GM18858 (cell line): ENCODE data around the gene GP9.
"Not testable (repeated sequence)": the region's sequence is repeated elsewhere in the genome, so short reads cannot be mapped to it uniquely, and the experiment has no call there.

ENCODE experiments used
- ATAC-seq: cut with Tn5 transposase; IDR thresholded peaks from one replicate; pipeline ENCODE4 v1.9.1; 2021; ENCODE audit not compliant: unreplicated experiment

The GP9 gene

DNA sequence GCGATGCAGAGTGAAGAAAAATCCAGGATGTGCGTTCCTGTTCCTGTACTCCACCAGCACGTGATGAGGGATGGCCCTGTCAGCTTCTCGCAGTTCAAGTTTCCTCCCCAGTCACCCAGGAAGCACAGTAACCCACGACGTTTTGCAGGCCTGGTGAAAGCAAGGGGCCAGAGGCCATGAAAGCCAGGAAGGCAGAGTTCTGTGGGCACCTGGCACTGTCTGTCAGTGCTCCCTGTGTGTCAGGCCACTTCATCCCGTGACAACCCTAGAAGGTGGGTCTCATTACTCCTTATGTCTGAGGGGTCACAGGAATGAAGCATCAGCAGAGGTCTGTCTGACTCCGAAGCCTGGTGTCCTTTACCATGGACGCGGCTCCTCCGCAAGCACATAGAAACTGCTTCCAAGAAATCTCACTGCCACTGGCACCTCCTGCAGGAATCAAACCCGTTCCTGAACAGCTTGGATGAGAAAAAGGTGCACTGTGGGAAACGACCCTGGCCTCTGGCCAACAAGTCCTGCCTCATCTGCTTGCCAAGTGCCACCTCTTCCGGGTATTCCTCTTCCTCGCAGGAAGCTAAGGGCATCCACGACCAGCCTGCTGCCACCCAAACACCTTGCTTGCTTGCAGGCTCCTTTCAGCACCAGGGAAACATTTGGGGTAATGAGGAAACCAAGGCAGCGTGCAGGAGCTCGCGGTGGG, 46.4 kb downstream of the GP9 start:
- ATAC-seq = no peak

GRCh38 chr3:129107793-129108192, 47.2 kb downstream of the GP9 start:
- no peak for ATAC-seq

DNA sequence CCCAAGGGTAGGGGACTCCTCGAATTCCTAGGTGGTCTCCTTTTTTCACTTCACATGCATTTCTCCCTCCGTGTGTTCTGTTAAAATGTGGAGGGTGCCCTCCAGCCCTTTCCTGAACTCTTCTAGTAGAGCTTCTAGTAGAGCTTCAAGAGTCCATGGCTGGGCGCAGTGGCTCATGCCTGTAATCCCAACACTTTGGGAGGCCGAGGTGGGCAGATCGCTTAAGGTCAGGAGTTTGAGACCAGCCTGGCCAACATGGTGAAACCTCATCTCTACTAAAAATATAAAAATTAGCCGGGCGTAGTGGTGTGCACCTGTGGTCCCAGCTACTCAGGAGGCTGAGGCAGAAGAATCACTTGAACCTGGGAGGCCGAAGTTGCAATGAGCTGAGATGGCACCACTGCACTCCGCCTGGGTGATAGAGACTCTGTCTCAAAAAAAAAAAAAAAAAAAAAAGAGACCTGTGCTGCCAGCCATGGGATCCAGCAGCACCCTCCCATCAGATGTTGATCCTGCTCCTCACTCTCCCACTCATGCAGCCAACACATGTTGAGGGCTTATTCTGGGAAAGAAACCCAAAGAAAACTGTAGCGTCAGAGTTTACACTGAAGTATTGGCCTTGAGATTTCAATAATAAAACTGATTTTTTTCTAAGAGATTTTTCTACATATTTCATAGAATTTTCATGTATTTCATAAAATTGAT, 50.6 kb downstream of the GP9 start:
- not testable (repeated sequence) for ATAC-seq
